CD4-positive, alpha-beta T cell treated with Interleukin-12 subunit alpha and Interleukin-12 subunit beta, for 1 hour (primary cell): ENCODE results near the gene MAP3K14.
"Not testable (repeated sequence)": the region's sequence is repeated elsewhere in the genome, so short reads cannot be mapped to it uniquely, and the experiment has no call there.

ENCODE experiments used
- DNase-seq: peaks from one replicate; pipeline ENCODE4 v3.0.0-alpha.2; 2020

Gene MAP3K14

GRCh38 chr17:45314741-45315647 lies 1.8 kb downstream of the MAP3K14 start:
- peak; percentile 42 for DNase-seq

DNA sequence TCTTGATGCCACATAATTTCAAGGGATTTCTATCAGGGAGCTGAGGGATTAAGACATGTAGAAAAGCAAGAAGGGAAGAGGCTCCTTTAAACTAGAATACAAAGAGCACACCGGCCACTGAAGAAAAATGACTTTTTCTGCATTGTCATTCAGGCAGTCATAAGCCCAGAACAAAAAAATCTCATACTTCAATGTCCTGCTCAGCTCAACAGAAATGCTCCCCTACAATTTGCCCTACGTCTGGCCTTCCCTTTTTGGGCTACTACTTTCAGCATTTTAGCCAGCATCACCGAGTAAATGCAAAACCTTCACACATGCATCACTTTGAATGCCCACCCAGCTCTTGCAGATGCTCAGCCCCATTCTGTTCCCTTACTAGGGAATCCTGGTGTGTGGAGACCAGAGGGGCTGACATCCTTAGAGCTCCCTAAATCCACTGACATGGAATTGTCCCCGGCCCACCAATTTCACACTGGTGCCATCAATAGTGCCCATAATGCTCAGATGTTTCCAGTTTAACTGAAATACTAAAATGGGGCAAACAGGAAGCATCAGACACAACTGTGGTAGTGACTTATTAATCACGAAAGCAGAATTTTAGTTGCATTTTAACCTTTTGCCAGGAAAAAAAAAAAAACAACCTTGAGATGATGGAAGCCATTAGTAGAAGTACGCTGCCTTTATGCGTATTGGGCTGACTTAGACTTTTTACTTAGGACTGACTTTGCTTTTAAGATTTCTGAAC lies 2.7 kb downstream of the MAP3K14 start:
- DNase-seq, result no peak

GRCh38 chr17:45313421-45313771 lies 3.4 kb downstream of the MAP3K14 start:
- DNase-seq, result no peak

- DNase-seq, result no peak
Measured at GRCh38 chr17:45312477-45313420, 4.1 kb downstream of the MAP3K14 start.

DNA sequence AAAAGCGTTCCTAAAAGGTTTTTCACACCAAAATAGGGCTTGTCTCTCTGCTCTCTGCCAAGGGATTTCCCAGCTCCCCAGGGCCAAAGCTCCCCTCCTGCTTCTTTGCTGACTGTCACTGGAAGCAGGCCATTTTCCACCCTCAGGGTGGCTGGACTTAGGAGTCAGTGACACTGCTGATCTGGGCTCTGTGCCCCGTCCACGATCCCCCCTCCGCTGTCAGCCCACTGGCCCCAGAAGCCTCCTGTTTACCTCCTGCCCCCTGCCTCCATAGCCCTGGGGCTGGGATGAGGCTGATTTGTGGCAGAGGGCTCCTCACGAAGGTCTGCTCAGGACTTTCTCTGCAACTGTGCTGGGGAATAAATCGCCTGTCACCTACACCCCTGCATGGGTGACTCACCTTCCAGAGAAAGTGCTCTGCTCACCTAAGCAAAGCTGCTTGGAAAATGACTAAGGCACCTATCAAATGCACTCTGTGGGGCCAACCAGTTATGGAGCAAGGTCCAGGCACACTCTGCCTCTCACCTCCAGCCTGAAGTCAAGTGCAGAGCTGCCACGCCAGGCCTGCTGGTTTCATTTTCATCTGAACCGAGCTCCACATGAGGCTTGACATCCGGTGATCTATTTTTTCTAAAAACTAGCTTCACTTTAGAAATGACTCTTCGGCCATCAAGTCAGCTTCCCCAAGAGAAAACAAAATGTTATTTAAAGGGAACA lies 4.9 kb downstream of the MAP3K14 start:
- DNase-seq, result peak; percentile 74

DNA sequence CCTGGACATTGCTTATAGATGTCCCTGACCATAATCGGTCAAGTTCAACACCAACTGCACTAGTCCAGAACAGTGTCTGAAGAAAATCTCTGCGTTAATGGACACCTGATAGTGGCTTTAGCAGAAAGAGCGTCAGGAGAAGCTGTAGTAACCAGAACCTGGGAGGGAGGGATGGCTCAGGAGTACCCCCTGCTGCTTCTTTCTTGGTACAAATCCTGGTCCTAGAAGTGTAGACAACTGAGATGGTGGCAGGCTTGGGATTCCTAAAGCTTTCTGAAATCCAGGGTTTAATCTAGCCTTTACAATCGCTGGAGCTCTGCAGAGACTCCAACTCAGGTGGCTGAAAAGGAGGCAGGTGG lies 5.4 kb downstream of the MAP3K14 start:
- no peak for DNase-seq

DNA sequence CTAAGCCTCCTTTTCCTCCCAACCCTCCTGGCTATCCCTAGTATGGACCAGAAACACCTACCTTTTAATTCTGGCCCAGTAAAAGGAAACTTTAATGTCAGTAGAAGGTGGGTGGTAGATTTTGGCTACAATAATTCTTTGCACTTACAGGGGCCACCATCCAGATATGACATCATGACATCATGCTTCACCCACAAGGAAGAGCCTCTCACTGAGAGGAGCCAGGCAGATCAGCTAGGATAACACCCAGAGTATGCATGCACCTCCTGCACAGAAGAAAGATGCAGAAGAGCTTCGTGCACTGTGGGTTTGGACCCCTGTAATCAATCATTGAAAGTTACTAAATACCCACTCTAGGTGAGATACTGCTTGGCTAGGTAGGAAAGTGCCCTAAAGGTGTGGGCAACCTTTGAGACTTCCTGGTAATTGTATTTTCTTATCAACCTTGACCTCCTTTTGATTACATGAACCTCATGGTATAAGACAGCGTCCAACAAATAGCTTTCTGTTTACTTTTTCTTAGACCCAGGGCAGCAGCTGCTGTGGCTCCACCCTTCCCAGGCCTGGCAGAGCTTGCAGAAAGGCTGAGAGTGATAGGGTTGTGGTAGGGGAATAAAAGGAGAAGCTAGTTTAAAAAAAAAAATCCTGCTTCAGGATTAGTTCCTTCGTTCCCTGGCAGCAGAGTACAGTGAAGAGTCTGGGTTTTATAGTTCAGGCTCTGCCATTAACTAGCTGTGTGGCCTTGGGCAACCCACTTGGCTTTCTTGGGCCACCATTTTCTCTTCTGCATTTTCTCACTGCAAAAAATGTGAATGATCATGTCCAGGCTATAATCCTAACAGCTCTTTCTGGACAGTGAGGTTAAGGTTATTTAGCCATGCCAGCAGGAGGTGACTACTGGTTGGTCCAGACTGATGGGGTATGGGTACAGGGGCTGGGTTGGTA lies 6.2 kb downstream of the MAP3K14 start:
- no peak for DNase-seq

- no peak for DNase-seq
Measured at GRCh38 chr17:45309400-45309799, 7.4 kb downstream of the MAP3K14 start.

DNA sequence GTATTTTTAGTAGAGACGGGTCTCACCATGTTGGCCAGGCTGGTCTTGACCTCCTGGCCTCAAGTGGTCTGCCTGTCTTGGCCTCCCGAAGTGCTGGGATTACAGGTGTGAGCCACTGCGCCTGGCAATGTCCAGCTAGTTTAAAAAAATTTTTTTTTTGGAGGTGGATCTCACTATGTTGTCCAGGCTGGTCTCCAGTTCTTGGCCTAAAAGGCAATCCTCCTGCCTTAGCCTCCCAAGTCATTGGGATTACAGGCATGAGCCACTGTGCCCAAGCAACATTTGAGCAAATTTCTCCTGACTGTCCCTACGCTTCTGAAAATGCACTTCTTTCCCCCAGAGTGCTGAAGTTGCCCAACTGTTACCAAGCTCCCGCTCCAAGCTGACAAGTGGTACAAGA lies 8.0 kb downstream of the MAP3K14 start:
- no peak for DNase-seq

DNA sequence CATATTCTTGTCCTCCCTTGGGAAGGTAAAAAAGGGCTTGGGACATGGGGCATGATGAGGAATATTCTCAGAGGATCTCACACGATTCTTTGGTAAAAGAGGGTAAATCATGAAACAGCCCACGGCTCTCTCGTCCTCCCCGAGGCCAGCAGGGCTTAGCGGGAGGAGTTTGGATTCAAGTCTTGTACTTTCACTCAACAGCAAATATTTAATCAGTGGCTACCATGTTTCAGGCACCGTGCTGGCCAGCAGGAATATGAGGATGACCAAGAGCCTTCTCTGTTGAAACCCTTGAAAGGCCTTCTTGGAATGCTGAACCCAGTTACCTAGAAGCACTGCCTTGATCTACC lies 8.8 kb downstream of the MAP3K14 start:
- DNase-seq, result no peak

- DNase-seq, result peak; percentile 40
Measured at GRCh38 chr17:45307290-45308015, 9.4 kb downstream of the MAP3K14 start.

GRCh38 chr17:45306623-45307022 lies 10.2 kb downstream of the MAP3K14 start:
- no peak for DNase-seq

DNA sequence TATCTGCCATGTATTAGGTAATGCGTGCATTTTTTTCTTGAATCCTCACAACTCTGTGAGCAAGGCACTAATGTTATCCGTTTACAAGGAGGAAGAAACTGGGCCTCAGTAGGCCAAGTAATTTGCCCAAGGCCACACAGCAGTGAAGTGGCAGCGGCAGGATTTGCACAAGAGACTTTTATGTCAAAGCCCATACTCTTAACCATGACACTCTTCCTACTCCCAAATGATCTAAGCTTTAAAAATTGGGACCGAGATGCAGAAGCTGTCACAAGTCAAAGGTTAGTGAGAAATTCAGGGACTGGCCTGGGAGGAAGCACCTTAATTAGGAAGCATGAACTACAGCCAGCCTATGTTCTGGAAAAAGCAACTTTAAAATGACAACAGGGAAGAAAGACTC lies 10.7 kb downstream of the MAP3K14 start:
- no peak for DNase-seq

GRCh38 chr17:45305530-45306087 lies 11.2 kb downstream of the MAP3K14 start:
- DNase-seq, result no peak

GRCh38 chr17:45302649-45303173 lies 14.1 kb downstream of the MAP3K14 start:
- no peak for DNase-seq

DNA sequence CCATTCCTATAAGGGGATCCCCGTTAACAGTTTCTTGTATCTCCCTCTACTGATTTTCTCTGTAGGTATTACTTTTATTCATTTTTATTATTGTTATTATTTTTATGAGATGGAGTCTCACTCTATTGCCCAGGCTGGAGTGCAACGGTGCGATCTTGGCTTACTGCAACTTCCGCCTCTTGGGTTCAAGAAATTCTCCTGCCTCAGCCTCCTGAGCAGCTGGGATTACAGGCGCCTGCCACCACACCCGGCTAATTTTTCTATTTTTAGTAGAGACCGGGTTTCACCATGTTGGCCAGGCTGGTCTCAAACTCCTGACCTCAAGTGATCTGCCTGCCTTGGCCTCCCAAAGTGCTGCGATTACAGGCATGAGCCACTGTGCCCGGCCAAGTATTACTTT lies 14.6 kb downstream of the MAP3K14 start:
- DNase-seq, result not testable (repeated sequence)

DNA sequence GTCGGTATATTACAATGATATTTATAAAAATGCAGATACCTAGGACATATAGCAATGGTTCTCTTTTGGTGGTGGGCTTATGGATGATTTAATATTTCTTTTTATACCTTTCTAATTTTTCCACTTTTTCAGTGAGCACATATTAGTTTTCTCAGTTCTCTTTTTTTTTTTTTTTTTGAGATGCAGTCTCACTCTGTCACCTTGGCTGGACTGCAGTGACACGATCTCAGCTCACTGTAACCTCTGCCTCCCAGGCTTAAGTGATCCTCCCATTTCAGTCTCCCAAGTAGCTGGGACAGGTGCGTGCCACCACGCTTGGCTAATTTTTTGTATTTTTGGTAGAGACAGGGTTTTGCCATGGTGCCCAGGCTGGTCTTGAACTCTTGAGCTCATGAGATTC lies 15.1 kb downstream of the MAP3K14 start:
- no peak for DNase-seq

DNA sequence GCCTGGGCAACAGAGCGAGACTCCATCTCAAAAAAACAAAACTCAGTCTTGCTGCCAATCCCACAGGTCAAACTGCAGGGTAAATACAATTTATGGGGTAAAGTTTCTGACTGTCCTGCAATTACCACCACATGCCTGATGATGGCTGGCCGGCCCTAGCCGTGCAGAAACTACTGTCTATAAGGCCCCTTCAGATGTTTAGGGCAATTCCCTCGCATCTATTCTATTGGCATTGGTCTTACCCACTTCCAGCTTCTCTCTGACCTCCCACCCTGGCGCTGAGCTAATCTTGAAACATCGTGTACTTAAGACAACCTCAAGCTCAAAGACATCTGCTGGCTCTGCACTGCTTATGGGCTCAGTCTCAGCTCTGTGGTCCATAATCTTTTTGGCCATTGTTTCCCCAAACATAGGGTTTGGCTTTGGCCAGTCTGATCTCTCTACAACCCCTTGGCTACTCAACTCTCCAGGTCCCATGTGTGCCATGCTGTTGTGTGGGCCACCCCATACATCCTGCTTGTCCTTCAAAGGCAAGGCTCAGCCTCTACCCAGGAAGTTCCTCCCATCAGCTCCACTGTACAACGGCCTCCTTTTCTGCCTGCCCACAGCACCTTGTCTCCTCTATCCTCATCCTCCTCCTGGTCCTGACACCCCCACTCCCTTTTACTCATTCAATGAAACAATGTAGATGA lies 16.6 kb downstream of the MAP3K14 start:
- DNase-seq, result no peak

DNA sequence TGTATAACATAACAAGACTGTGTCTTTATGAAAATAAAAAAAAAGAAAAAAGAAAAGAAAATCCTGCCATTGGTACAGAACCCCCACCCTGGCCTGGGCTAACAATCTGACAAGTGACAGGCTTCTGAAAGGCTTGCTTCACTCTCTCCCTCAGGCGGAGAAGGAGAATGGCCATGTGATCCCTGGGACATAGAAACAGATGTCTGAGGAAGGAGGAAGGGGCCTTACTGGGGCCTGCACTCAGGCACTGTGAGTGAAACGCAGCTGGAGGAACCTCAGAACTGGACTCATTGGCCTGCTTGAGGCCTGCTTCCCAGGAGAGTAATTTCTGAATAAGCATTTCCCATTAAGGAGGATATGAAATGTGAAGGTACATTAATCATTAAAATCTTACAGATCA lies 17.5 kb downstream of the MAP3K14 start:
- no peak for DNase-seq
